Measurements from ENCODE around the gene CLIC5.
"Not testable (repeated sequence)": the region's sequence is repeated elsewhere in the genome, so short reads cannot be mapped to it uniquely, and the experiment has no call there.

DNA sequence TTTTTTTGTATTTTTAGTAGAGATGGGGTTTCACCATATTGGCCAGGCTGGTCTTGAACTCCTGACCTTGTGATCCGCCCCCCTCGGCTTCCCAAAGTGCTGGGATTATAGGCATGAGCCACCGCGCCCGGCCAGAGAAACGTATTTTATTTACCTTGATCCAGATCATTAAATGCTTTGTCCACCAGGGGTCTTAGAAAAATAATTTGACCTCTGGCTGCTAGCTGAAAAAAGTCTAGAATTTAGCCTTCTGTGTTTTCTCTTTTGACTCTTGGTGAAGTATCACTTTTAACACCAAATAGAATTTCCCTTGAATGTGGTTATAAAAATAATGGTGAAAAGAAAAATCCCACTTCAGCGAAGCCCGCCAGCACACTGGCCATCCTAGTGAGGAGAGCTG, 89.2 kb downstream of the CLIC5 start:
- TF ChIP-seq CTCF (conservative IDR thresholded peaks at IDR 0.05; ENCODE audit: low read length) = 0 out of 2 replicates have a peak, but pooled peaks have one; percentile 17
- TF ChIP-seq EZH2phosphoT487 (IDR thresholded peaks at IDR 0.05; ENCODE audit: borderline replicate concordance, low read depth, low read length) = not testable (repeated sequence)
